Hepatocyte (in vitro differentiated cells): Measurements from ENCODE around the gene TMEM240.

Source experiments
- CTCF ChIP-seq: fragments of 200-600 bp; sonication (generic); IDR thresholded peaks from 2 replicates; pipeline ENCODE4 v1.5.1; 2016; ENCODE audit warnings: antibody characterized with exemption, mild to moderate bottlenecking; ENCODE audit not compliant: poor library complexity
- EZH2 ChIP-seq: fragments of 200-600 bp; sonication (generic); IDR thresholded peaks from 2 replicates; pipeline ENCODE4 v1.6.1; 2016; ENCODE audit warnings: antibody characterized with exemption, mild to moderate bottlenecking, borderline replicate concordance
- EZH2phosphoT487 ChIP-seq: fragments of 200-600 bp; sonication (generic); IDR thresholded peaks from one replicate; pipeline ENCODE4 v1.6.1; 2018; ENCODE audit warnings: antibody characterized with exemption, mild to moderate bottlenecking, low read depth, moderate library complexity; ENCODE audit not compliant: unreplicated experiment, severe bottlenecking

DNA sequence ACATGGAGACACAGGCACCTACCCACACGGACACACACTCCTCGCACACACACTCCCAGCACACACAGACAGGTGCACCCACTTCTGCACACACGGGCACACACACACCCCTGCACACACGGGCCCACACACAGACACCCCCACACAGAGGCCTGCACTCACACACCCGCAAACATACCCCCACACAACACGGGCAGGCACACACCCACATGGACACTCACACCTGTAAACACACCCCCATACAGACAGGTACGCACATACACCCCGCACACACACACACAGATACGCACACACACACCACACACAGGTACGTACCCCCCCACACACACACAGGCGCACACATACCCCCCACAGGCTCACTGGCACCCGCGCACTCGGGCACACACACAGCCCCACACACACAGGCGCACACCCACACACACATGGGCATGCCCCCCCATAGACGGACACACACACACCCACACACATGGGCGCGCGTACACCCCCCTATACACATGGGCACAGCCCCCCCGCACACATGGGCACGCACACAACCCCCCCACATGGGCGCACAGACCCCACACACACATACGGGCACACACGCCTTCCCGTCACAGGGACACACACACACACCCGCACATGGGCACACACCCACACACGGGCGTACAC lies 22.3 kb downstream of the TMEM240 start:
- TF ChIP-seq CTCF (no peak), EZH2 (no peak), EZH2phosphoT487 (no peak)
